H9 (cell line): Measurements from ENCODE around the gene OPA3. TPM values are rescaled to one million over a fixed set of nuclear protein-coding genes. Genes with fewer than 3 reads are reported as not detected.

ENCODE experiments used
- DNase-seq: peaks from one replicate; pipeline ENCODE4 v3.0.0-alpha.2; 2017
- H2AFZ ChIP-seq: one replicate; pipeline ENCODE4 v1.6.1; 2013; ENCODE audit warnings: mild to moderate bottlenecking, low read length, control low read depth, moderate library complexity
- H2AK5ac ChIP-seq: 2 replicates; pipeline ENCODE4 v1.6.1; 2013; ENCODE audit warnings: low read length, control low read depth, mixed read lengths; ENCODE audit not compliant: insufficient read length
- H2BK120ac ChIP-seq: one replicate; pipeline ENCODE4 v1.6.1; 2013; ENCODE audit warnings: low read depth, mild to moderate bottlenecking, low read length, control low read depth, inconsistent platforms; ENCODE audit not compliant: poor library complexity, severe bottlenecking
- H2BK12ac ChIP-seq: 2 replicates; pipeline ENCODE4 v1.6.1; 2013; ENCODE audit warnings: low read length, control low read depth, mixed read lengths, low read depth; ENCODE audit not compliant: insufficient read length
- H2BK15ac ChIP-seq: 2 replicates; pipeline ENCODE4 v1.6.1; 2013; ENCODE audit warnings: low read depth, low read length, control low read depth
- H2BK20ac ChIP-seq: one replicate; pipeline ENCODE4 v1.6.1; 2013; ENCODE audit warnings: low read depth, mild to moderate bottlenecking, low read length, control low read depth, inconsistent platforms; ENCODE audit not compliant: poor library complexity, severe bottlenecking
- H2BK5ac ChIP-seq: 2 replicates; pipeline ENCODE4 v1.6.1; 2013; ENCODE audit warnings: low read length, control low read depth, mixed read lengths; ENCODE audit not compliant: insufficient read length
- H3K14ac ChIP-seq: 2 replicates; pipeline ENCODE4 v1.6.1; 2013; ENCODE audit warnings: low read length, control low read depth; ENCODE audit not compliant: insufficient read depth
- H3K18ac ChIP-seq: 2 replicates; pipeline ENCODE4 v1.6.1; 2013; ENCODE audit warnings: low read depth, mild to moderate bottlenecking, mixed read lengths, low read length, control low read depth; ENCODE audit not compliant: insufficient read length
- H3K23ac ChIP-seq: 2 replicates; pipeline ENCODE4 v1.6.1; 2013; ENCODE audit warnings: low read length, control low read depth, mixed read lengths, low read depth; ENCODE audit not compliant: insufficient read length
- H3K23me2 ChIP-seq: 2 replicates; pipeline ENCODE4 v1.6.1; 2013; ENCODE audit warnings: low read depth, mild to moderate bottlenecking, mixed read lengths, low read length, control low read depth; ENCODE audit not compliant: insufficient read length, poor library complexity, severe bottlenecking
- H3K27ac ChIP-seq: 2 replicates; pipeline ENCODE4 v1.5.1; 2013; ENCODE audit warnings: low read length, control low read depth, mixed read lengths, low read depth; ENCODE audit not compliant: insufficient read length
- H3K27me3 ChIP-seq: 2 replicates; pipeline ENCODE4 v1.6.1; 2013; ENCODE audit warnings: low read length, control low read depth, inconsistent platforms; ENCODE audit not compliant: insufficient read depth
- H3K4ac ChIP-seq: 2 replicates; pipeline ENCODE4 v1.6.1; 2013; ENCODE audit warnings: low read depth, mild to moderate bottlenecking, control low read depth, inconsistent platforms, low read length, moderate library complexity
- H3K4me1 ChIP-seq: 2 replicates; pipeline ENCODE4 v1.6.1; 2013; ENCODE audit warnings: low read length, control low read depth, inconsistent platforms; ENCODE audit not compliant: insufficient read depth
- H3K4me2 ChIP-seq: 2 replicates; pipeline ENCODE4 v1.6.1; 2013; ENCODE audit warnings: low read length, control low read depth, mixed read lengths; ENCODE audit not compliant: insufficient read length, insufficient read depth
- H3K56ac ChIP-seq: 2 replicates; pipeline ENCODE4 v1.6.1; 2013; ENCODE audit warnings: low read depth, mild to moderate bottlenecking, mixed read lengths, low read length, control low read depth; ENCODE audit not compliant: insufficient read length
- H3K79me1 ChIP-seq: 2 replicates; pipeline ENCODE4 v1.6.1; 2013; ENCODE audit warnings: low read depth, mild to moderate bottlenecking, moderate library complexity, low read length, control low read depth, inconsistent platforms; ENCODE audit not compliant: insufficient read depth, poor library complexity, severe bottlenecking
- H3K79me2 ChIP-seq: 2 replicates; pipeline ENCODE4 v1.6.1; 2013; ENCODE audit warnings: low read length, control low read depth, inconsistent platforms; ENCODE audit not compliant: insufficient read depth
- H3K9ac ChIP-seq: 2 replicates; pipeline ENCODE4 v1.6.1; 2013; ENCODE audit warnings: low read length, control low read depth, mixed read lengths; ENCODE audit not compliant: insufficient read length; ENCODE audit errors: extremely low read depth
- H3K9me3 ChIP-seq: one replicate; pipeline ENCODE4 v1.6.1; 2013; ENCODE audit warnings: low read depth, low read length, inconsistent platforms; ENCODE audit not compliant: control insufficient read depth
- H3T11ph ChIP-seq: one replicate; pipeline ENCODE4 v1.6.1; 2013; ENCODE audit warnings: mild to moderate bottlenecking, low read length, control low read depth, inconsistent platforms
- H4K20me1 ChIP-seq: one replicate; pipeline ENCODE4 v1.6.1; 2013; ENCODE audit not compliant: control insufficient read depth, insufficient read length, insufficient read depth
- H4K5ac ChIP-seq: 2 replicates; pipeline ENCODE4 v1.6.1; 2013; ENCODE audit warnings: low read depth, mild to moderate bottlenecking, mixed read lengths, low read length, control low read depth; ENCODE audit not compliant: insufficient read length
- H4K8ac ChIP-seq: replicated peaks from 2 replicates; pipeline ENCODE4 v1.6.1; 2013; ENCODE audit warnings: low read length, control low read depth, mixed read lengths, low read depth; ENCODE audit not compliant: insufficient read length
- H4K91ac ChIP-seq: 2 replicates; pipeline ENCODE4 v1.6.1; 2013; ENCODE audit warnings: low read depth, mild to moderate bottlenecking, moderate library complexity, mixed read lengths, low read length, control low read depth; ENCODE audit not compliant: insufficient read length
- H3K27ac Mint-ChIP-seq, 3 experiments: 2 replicates in 2 of 3; 3 replicates in 1 of 3; pipeline ENCODE4 v1.8.0; 2020 to 2021; ENCODE audit warnings: mixed read lengths in 3 of 3, mild to moderate bottlenecking in 1 of 3, moderate library complexity in 1 of 3
- H3K27me3 Mint-ChIP-seq: 2 replicates; pipeline ENCODE4 v1.8.0; 2021; ENCODE audit warnings: low read depth, mild to moderate bottlenecking, moderate library complexity, mixed read lengths
- H3K36me3 Mint-ChIP-seq, 3 experiments: 2 replicates in 2 of 3; 3 replicates in 1 of 3; pipeline ENCODE4 v1.8.0; 2020 to 2021; ENCODE audit warnings: low read depth in 3 of 3, mixed read lengths in 3 of 3; ENCODE audit not compliant: insufficient read depth in 1 of 3
- H3K4me1 Mint-ChIP-seq, 2 experiments: 2 replicates each; pipeline ENCODE4 v1.8.0; 2020; ENCODE audit warnings: mixed read lengths in 2 of 2
- H3K4me3 Mint-ChIP-seq, 2 experiments: 2 replicates in 1 of 2; 3 replicates in 1 of 2; pipeline ENCODE4 v1.8.0; 2020 to 2021; ENCODE audit warnings: mild to moderate bottlenecking in 2 of 2, mixed read lengths in 2 of 2, moderate library complexity in 1 of 2
- H3K9me3 Mint-ChIP-seq, 2 experiments: 2 replicates in 1 of 2; 3 replicates in 1 of 2; pipeline ENCODE4 v1.8.0; 2020; ENCODE audit warnings: mild to moderate bottlenecking in 2 of 2, mixed read lengths in 2 of 2, moderate library complexity in 1 of 2
- CTCF ChIP-seq: fragments of 200-600 bp; sonication (generic); conservative IDR thresholded peaks from 3 replicates; pipeline ENCODE4 v1.8.0; 2021; ENCODE audit warnings: antibody characterized with exemption, mild to moderate bottlenecking
- WGBS: extraction: QIAGEN DNeasy Blood & Tissue Kit; methylation state at CpG from one replicate; pipeline ENCODE4 v1.1.7; 2013; ENCODE audit warnings: missing lambda C conversion rate, low lambda C conversion rate, mixed read lengths; ENCODE audit not compliant: insufficient read length; ENCODE audit errors: extremely low coverage; 5-methylcytosine and 5-hydroxymethylcytosine counted together
- total RNA-seq: library from RNA; stranded (reverse); gene quantifications from 2 replicates; pipeline ENCODE4 v1.2.1, GENCODE V29; 2021

The OPA3 gene
- total RNA-seq, 1 experiment from 2014 or later = 13.0 TPM

GRCh38 chr19:45608948-45609347 is 24.3 kb upstream of the OPA3 start:
- Histone ChIP-seq H2AK5ac (no peak overlapping the region), H2BK15ac (no peak overlapping the region), H3K56ac (no peak overlapping the region), H3K79me1 (no peaks in the 10 kb centered on the region), H3K9me3 (no peaks in the 10 kb centered on the region), H3K4me1 (no peaks in the 10 kb centered on the region), H2BK20ac (no peak overlapping the region), H4K8ac (no peak overlapping the region), H3K79me2 (no peaks in the 10 kb centered on the region), H3K4me2 (no peak overlapping the region), H2BK12ac (no peak overlapping the region), H3K18ac (no peak overlapping the region), H3K23ac (no peak overlapping the region), H4K20me1 (no peaks in the 10 kb centered on the region), H4K5ac (no peak overlapping the region), H2AFZ (no peak overlapping the region), H3T11ph (no peak overlapping the region), H4K91ac (no peak overlapping the region), H3K4ac (no peak overlapping the region), H3K9ac (no peak overlapping the region), H3K27me3 (no peaks in the 10 kb centered on the region), H2BK120ac (no peak overlapping the region), H2BK5ac (no peak overlapping the region), H3K14ac (no peak overlapping the region), H3K27ac (no peak overlapping the region), H3K23me2 (peaks cover 3% of the 10 kb centered on the region)
- no CpG with 5 or more reads among the region's 6 CpGs for WGBS
- Mint-ChIP-seq H3K4me3 (no peak overlapping the region; a peak in 1 of 5 replicates), H3K27ac (no peak overlapping the region), H3K27me3 (no peaks in the 10 kb centered on the region; the same call in 1 of the 2 replicates), H3K9me3 (peaks cover 0 to 8% of the 10 kb centered on the region in 2 experiments; a peak in 2 of 5 replicates), H3K36me3 (peaks cover 14 to 38% (median 29%) of the 10 kb centered on the region in 3 experiments), H3K4me1 (peaks cover 5 to 6% of the 10 kb centered on the region in 2 experiments; a peak in 3 of 4 replicates)
- TF ChIP-seq CTCF = no peak
- no peak for DNase-seq
